GM23338 (cell line): Measurements from ENCODE around the gene SLC4A8. TPM values are rescaled to one million over a fixed set of nuclear protein-coding genes. Genes with fewer than 3 reads are reported as not detected.
A peak's percentile ranks its signal among the peaks of the same experiment; 100 is the strongest.

Experiments used
- ATAC-seq: fragments of 200-7000 bp; cut with Tn5 transposase; 3 replicates; pipeline ENCODE4 v1.9.1; 2020
- DNase-seq: peaks from one replicate; pipeline ENCODE4 v3.0.0-alpha.2; 2015; ENCODE audit warnings: low spot score
- H2AFZ ChIP-seq: fragments of 200-600 bp; sonication (generic); 2 replicates; pipeline ENCODE4 v1.8.0; 2016; ENCODE audit warnings: antibody characterized with exemption, mild to moderate bottlenecking, moderate library complexity
- H3F3A ChIP-seq: fragments of 200-600 bp; sonication (generic); replicated peaks from 2 replicates; pipeline ENCODE4 v1.8.0; 2017; ENCODE audit warnings: antibody characterized with exemption, mixed run types, low read depth
- H3K27ac ChIP-seq: fragments of 200-600 bp; sonication (generic); 2 replicates; pipeline ENCODE4 v1.6.1; 2016; ENCODE audit warnings: low read depth
- H3K27me3 ChIP-seq: fragments of 200-600 bp; sonication (generic); 2 replicates; pipeline ENCODE4 v1.8.0; 2016; ENCODE audit warnings: mild to moderate bottlenecking, mixed run types, moderate library complexity; ENCODE audit not compliant: insufficient read depth
- H3K36me3 ChIP-seq: fragments of 200-600 bp; sonication (generic); 2 replicates; pipeline ENCODE4 v1.8.0; 2016; ENCODE audit warnings: mild to moderate bottlenecking; ENCODE audit not compliant: insufficient read depth
- H3K4me1 ChIP-seq: fragments of 200-600 bp; sonication (generic); 2 replicates; pipeline ENCODE4 v1.8.0; 2016; ENCODE audit warnings: mild to moderate bottlenecking, moderate library complexity; ENCODE audit not compliant: insufficient read depth
- H3K4me2 ChIP-seq: fragments of 200-600 bp; sonication (generic); 2 replicates; pipeline ENCODE4 v1.7.1; 2017; ENCODE audit warnings: mixed run types
- H3K4me3 ChIP-seq: fragments of 200-600 bp; sonication (generic); 2 replicates; pipeline ENCODE4 v1.6.1; 2016; ENCODE audit warnings: mixed run types
- H3K79me2 ChIP-seq: fragments of 200-600 bp; sonication (generic); replicated peaks from 2 replicates; pipeline ENCODE4 v1.8.0; 2017; ENCODE audit warnings: mild to moderate bottlenecking; ENCODE audit not compliant: insufficient read depth
- H3K9me2 ChIP-seq: fragments of 200-600 bp; sonication (generic); 2 replicates; pipeline ENCODE4 v1.8.0; 2017; ENCODE audit not compliant: insufficient read depth
- H4K20me1 ChIP-seq: fragments of 200-600 bp; sonication (generic); replicated peaks from 2 replicates; pipeline ENCODE4 v1.8.0; 2017; ENCODE audit warnings: mild to moderate bottlenecking; ENCODE audit not compliant: insufficient read depth
- H3K27ac Mint-ChIP-seq: 2 replicates; pipeline ENCODE4 v1.8.0; 2020; ENCODE audit warnings: inconsistent platforms, mild to moderate bottlenecking, moderate library complexity, mixed read lengths
- H3K27me3 Mint-ChIP-seq: 3 replicates; pipeline ENCODE4 v1.8.0; 2022; ENCODE audit warnings: low read depth, mild to moderate bottlenecking, moderate library complexity, mixed read lengths, inconsistent platforms; ENCODE audit not compliant: insufficient read depth, poor library complexity
- H3K36me3 Mint-ChIP-seq: 3 replicates; pipeline ENCODE4 v1.8.0; 2021; ENCODE audit warnings: low read depth, mild to moderate bottlenecking, inconsistent platforms, moderate library complexity, mixed read lengths
- H3K4me1 Mint-ChIP-seq: 3 replicates; pipeline ENCODE4 v1.8.0; 2020; ENCODE audit warnings: mild to moderate bottlenecking, inconsistent platforms, mixed read lengths
- H3K4me3 Mint-ChIP-seq: 3 replicates; pipeline ENCODE4 v1.8.0; 2021; ENCODE audit warnings: moderate library complexity, mild to moderate bottlenecking, inconsistent platforms, mixed read lengths
- H3K9me3 Mint-ChIP-seq: 3 replicates; pipeline ENCODE4 v1.8.0; 2020; ENCODE audit warnings: moderate library complexity, mild to moderate bottlenecking, inconsistent platforms, mixed read lengths
- EZH2 ChIP-seq: fragments of 200-600 bp; sonication (generic); IDR thresholded peaks from one replicate; pipeline ENCODE4 v1.8.0; 2017; ENCODE audit warnings: antibody characterized with exemption, mild to moderate bottlenecking, low read depth; ENCODE audit not compliant: unreplicated experiment
- EZH2phosphoT487 ChIP-seq: fragments of 200-600 bp; sonication (generic); IDR thresholded peaks from one replicate; pipeline ENCODE4 v1.8.1; 2018; ENCODE audit warnings: antibody characterized with exemption; ENCODE audit not compliant: unreplicated experiment
- NANOG ChIP-seq: IDR thresholded peaks from 2 replicates; pipeline ENCODE4 v1.6.1; 2016; ENCODE audit warnings: antibody characterized with exemption, borderline replicate concordance
- POLR2AphosphoS5 ChIP-seq: IDR thresholded peaks from 2 replicates; pipeline ENCODE4 v1.6.1; 2016; ENCODE audit warnings: antibody characterized with exemption, low read depth
- STAT1 ChIP-seq: IDR thresholded peaks from one replicate; pipeline ENCODE4 v1.6.1; 2016; ENCODE audit warnings: antibody characterized with exemption; ENCODE audit not compliant: unreplicated experiment
- ZNF114 ChIP-seq: fragments of 250-450 bp; sonication (Bioruptor Pico); IDR thresholded peaks from 2 replicates; pipeline ENCODE4 v1.5.0; 2020; ENCODE audit warnings: mild to moderate bottlenecking, moderate library complexity
- polyA plus RNA-seq: library from polyadenylated mRNA; unstranded; fragments of >200 nt; fragmentation: Nextera tagmentation; extraction: Ambion mirVana; gene quantifications from 2 replicates; pipeline ENCODE4 v1.2.1, GENCODE V29; 2016
- total RNA-seq: library from RNA; depleted of rRNA; stranded (reverse); fragments of >200 nt; shearing (Covaris generic); gene quantifications from 2 replicates; pipeline ENCODE4 v1.2.3, GENCODE V29; 2014
- TF ChIP-seq, protein P1 (sequence below): fragments of 250-450 bp; sonication (Bioruptor Pico); IDR thresholded peaks from 2 replicates; pipeline ENCODE4 v1.5.0; 2020; ENCODE audit warnings: mild to moderate bottlenecking, moderate library complexity
- TF ChIP-seq, protein P2 (sequence below), 2 experiments: fragments of 200-600 bp in 1 of 2; sonication (generic) in 1 of 2; conservative IDR thresholded peaks; 2 replicates each; pipeline versions ENCODE4 v1.5.1 to v1.6.1; 2016 to 2017; ENCODE audit warnings: antibody characterized with exemption in 2 of 2, low read depth in 2 of 2, mild to moderate bottlenecking in 2 of 2, moderate library complexity in 1 of 2

SLC4A8 gene
- total and polyA plus RNA-seq, 2 experiments from 2014 or later, result 7.6 to 9.2 TPM

DNA sequence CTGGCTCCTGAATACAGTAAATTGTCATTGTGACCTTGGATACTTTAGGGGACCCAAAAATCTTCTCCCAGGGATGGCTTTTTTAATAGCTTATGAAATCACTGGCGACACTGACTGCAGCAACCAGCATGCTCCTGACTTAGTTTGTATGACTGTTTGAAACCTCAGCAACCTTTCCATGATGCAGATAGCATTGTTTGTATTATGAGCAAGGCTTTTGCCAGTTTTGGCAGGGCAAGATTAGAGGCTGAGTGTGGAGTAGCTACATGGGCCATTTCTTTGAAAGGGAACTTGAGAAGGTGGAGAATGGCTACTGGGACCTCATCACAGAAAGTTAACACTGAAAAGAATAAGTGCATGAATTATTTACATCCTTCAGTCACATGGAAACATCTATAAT, 50.9 kb downstream of the SLC4A8 start (continued):
- TF ChIP-seq, protein P1, sequence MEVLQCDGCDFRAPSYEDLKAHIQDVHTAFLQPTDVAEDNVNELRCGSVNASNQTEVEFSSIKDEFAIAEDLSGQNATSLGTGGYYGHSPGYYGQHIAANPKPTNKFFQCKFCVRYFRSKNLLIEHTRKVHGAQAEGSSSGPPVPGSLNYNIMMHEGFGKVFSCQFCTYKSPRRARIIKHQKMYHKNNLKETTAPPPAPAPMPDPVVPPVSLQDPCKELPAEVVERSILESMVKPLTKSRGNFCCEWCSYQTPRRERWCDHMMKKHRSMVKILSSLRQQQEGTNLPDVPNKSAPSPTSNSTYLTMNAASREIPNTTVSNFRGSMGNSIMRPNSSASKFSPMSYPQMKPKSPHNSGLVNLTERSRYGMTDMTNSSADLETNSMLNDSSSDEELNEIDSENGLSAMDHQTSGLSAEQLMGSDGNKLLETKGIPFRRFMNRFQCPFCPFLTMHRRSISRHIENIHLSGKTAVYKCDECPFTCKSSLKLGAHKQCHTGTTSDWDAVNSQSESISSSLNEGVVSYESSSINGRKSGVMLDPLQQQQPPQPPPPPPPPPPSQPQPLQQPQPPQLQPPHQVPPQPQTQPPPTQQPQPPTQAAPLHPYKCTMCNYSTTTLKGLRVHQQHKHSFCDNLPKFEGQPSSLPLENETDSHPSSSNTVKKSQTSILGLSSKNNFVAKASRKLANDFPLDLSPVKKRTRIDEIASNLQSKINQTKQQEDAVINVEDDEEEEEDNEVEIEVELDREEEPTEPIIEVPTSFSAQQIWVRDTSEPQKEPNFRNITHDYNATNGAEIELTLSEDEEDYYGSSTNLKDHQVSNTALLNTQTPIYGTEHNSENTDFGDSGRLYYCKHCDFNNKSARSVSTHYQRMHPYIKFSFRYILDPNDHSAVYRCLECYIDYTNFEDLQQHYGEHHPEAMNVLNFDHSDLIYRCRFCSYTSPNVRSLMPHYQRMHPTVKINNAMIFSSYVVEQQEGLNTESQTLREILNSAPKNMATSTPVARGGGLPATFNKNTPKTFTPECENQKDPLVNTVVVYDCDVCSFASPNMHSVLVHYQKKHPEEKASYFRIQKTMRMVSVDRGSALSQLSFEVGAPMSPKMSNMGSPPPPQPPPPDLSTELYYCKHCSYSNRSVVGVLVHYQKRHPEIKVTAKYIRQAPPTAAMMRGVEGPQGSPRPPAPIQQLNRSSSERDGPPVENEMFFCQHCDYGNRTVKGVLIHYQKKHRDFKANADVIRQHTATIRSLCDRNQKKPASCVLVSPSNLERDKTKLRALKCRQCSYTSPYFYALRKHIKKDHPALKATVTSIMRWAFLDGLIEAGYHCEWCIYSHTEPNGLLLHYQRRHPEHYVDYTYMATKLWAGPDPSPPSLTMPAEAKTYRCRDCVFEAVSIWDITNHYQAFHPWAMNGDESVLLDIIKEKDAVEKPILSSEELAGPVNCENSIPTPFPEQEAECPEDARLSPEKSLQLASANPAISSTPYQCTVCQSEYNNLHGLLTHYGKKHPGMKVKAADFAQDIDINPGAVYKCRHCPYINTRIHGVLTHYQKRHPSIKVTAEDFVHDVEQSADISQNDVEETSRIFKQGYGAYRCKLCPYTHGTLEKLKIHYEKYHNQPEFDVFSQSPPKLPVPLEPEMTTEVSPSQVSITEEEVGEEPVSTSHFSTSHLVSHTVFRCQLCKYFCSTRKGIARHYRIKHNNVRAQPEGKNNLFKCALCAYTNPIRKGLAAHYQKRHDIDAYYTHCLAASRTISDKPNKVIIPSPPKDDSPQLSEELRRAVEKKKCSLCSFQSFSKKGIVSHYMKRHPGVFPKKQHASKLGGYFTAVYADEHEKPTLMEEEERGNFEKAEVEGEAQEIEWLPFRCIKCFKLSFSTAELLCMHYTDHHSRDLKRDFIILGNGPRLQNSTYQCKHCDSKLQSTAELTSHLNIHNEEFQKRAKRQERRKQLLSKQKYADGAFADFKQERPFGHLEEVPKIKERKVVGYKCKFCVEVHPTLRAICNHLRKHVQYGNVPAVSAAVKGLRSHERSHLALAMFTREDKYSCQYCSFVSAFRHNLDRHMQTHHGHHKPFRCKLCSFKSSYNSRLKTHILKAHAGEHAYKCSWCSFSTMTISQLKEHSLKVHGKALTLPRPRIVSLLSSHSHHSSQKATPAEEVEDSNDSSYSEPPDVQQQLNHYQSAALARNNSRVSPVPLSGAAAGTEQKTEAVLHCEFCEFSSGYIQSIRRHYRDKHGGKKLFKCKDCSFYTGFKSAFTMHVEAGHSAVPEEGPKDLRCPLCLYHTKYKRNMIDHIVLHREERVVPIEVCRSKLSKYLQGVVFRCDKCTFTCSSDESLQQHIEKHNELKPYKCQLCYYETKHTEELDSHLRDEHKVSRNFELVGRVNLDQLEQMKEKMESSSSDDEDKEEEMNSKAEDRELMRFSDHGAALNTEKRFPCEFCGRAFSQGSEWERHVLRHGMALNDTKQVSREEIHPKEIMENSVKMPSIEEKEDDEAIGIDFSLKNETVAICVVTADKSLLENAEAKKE (CRISPR knock-in tag), result no peak
- no peak for TF ChIP-seq EZH2phosphoT487

DNA sequence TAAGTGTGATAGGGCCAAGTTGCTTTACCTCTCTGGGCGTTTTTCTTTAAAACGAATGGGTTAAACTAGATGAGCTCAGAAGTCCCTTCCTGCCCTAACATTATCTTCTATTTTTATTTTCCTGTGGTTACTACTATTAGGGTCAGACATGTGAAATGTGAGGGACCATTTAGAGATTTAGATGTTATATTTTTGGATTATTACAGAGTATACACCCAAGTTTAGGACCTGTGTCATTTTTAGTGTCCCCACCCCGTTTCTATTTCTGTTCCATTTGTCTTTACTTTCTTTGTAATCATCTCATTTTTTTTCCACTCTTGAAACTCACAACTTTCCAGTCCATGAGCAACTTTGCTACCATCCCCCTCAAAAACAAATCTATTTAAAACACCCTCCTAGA, 56.3 kb downstream of the SLC4A8 start:
- peak overlapping the region; percentile 62; the same call in 1 of the 2 replicates for H3K27ac ChIP-seq
- no peak overlapping the region for H2AFZ ChIP-seq
- DNase-seq (no peak), ATAC-seq (no peak)
- Mint-ChIP-seq H3K27ac (peak overlapping the region; percentile 26; the same call in 1 of the 2 replicates), H3K9me3 (no peaks in the 10 kb centered on the region), H3K4me1 (no peaks in the 10 kb centered on the region; the same call in 2 of the 3 replicates), H3K4me3 (no peak overlapping the region), H3K27me3 (peaks cover 2% of the 10 kb centered on the region), H3K36me3 (no peaks in the 10 kb centered on the region)
- no peaks in the 10 kb centered on the region for H3F3A ChIP-seq
- H3K4me3 ChIP-seq, result no peak overlapping the region
- no peak overlapping the region for H3K4me2 ChIP-seq
- H3K9me2 ChIP-seq, result no peaks in the 10 kb centered on the region
- no peaks in the 10 kb centered on the region for H3K27me3 ChIP-seq
- no peaks in the 10 kb centered on the region for H3K36me3 ChIP-seq
- no peaks in the 10 kb centered on the region for H4K20me1 ChIP-seq
- H3K79me2 ChIP-seq, result no peaks in the 10 kb centered on the region
- no peaks in the 10 kb centered on the region for H3K4me1 ChIP-seq
- no peak for TF ChIP-seq POLR2AphosphoS5
- TF ChIP-seq ZNF114 (CRISPR knock-in tag), result no peak
- no peak for TF ChIP-seq NANOG
- TF ChIP-seq EZH2, result no peak
- no peak for TF ChIP-seq EZH2phosphoT487
- no peak for TF ChIP-seq STAT1
- TF ChIP-seq, protein P2, sequence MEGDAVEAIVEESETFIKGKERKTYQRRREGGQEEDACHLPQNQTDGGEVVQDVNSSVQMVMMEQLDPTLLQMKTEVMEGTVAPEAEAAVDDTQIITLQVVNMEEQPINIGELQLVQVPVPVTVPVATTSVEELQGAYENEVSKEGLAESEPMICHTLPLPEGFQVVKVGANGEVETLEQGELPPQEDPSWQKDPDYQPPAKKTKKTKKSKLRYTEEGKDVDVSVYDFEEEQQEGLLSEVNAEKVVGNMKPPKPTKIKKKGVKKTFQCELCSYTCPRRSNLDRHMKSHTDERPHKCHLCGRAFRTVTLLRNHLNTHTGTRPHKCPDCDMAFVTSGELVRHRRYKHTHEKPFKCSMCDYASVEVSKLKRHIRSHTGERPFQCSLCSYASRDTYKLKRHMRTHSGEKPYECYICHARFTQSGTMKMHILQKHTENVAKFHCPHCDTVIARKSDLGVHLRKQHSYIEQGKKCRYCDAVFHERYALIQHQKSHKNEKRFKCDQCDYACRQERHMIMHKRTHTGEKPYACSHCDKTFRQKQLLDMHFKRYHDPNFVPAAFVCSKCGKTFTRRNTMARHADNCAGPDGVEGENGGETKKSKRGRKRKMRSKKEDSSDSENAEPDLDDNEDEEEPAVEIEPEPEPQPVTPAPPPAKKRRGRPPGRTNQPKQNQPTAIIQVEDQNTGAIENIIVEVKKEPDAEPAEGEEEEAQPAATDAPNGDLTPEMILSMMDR (conservative IDR thresholded peaks at IDR 0.05; ENCODE audit: low read depth in 2 of 2), result no peak
- TF ChIP-seq, protein P1 (CRISPR knock-in tag), result no peak
